Panc1 (cell line): ENCODE measurements around the gene SHC3. TPM values are rescaled to one million over a fixed set of nuclear protein-coding genes. Genes with fewer than 3 reads are reported as not detected.

ENCODE experiments used
- ATAC-seq: fragments of 200-7000 bp; cut with Tn5 transposase; 2 replicates; pipeline ENCODE4 v1.9.1; 2020; ENCODE audit warnings: mild to moderate bottlenecking, moderate library complexity
- BruUV-seq: library from RNA; stranded (reverse); fragments of 400-500 nt; replicated peaks from 2 replicates; lab custom pipeline; 2021; lab: Mats Ljungman, UMichigan
- CTCF ChIA-PET: fragments of 300-600 bp; sonication (Branson Sonifier 250); formaldehyde crosslinking; loops from one replicate; lab custom pipeline; 2022; ENCODE audit warnings: antibody characterized with exemption; lab: Charles Lee
- POLR2A ChIA-PET: fragments of 300-600 bp; sonication (Branson Sonifier 250); formaldehyde crosslinking; loops from one replicate; lab custom pipeline; 2022; ENCODE audit warnings: antibody characterized with exemption; lab: Charles Lee
- DNase-seq: peaks from one replicate; pipeline ENCODE4 v3.0.0-alpha.2; 2010; ENCODE audit warnings: low read depth, low spot score
- H3K27ac ChIP-seq: 2 replicates; pipeline ENCODE4 v1.5.1; 2011; ENCODE audit warnings: mild to moderate bottlenecking, low read length, inconsistent platforms
- H3K27me3 ChIP-seq: fragments of 200-500 bp; sonication (Bioruptor generic); 2 replicates; pipeline ENCODE4 v1.6.0; 2014; ENCODE audit warnings: low read length, inconsistent platforms; ENCODE audit not compliant: control insufficient read depth, insufficient read depth
- H3K36me3 ChIP-seq: fragments of 200-500 bp; sonication (Bioruptor generic); 2 replicates; pipeline ENCODE4 v1.5.1; 2014; ENCODE audit warnings: inconsistent platforms, mild to moderate bottlenecking, low read length, moderate library complexity; ENCODE audit not compliant: control insufficient read depth, insufficient read depth
- H3K4me1 ChIP-seq: 2 replicates; pipeline ENCODE4 v1.5.1; 2011; ENCODE audit warnings: inconsistent platforms, mild to moderate bottlenecking, low read length, moderate library complexity; ENCODE audit not compliant: control insufficient read depth, insufficient read depth
- H3K4me3 ChIP-seq, 2 experiments: 2 replicates each; pipeline ENCODE4 v1.5.1; 2011 to 2012; ENCODE audit warnings: low read depth in 2 of 2, low read length in 2 of 2, mild to moderate bottlenecking in 2 of 2, inconsistent platforms in 1 of 2, moderate library complexity in 1 of 2
- H3K9me3 ChIP-seq: fragments of 200-500 bp; sonication (Bioruptor generic); 2 replicates; pipeline ENCODE4 v1.5.1; 2014; ENCODE audit warnings: low read depth, mild to moderate bottlenecking, inconsistent platforms, low read length, moderate library complexity; ENCODE audit not compliant: control insufficient read depth, insufficient read depth
- CTCF ChIP-seq: fragments of 450-650 bp; IDR thresholded peaks from 2 replicates; pipeline ENCODE4 v1.5.1; 2017; ENCODE audit warnings: mild to moderate bottlenecking
- POLR2AphosphoS5 ChIP-seq: IDR thresholded peaks from 2 replicates; pipeline ENCODE4 v1.6.1; 2012; ENCODE audit warnings: mild to moderate bottlenecking, low read depth, low read length, moderate library complexity
- REST ChIP-seq, 2 experiments: IDR thresholded peaks; 2 replicates each; pipeline ENCODE4 v1.6.1; 2011 to 2012; ENCODE audit warnings: low read depth in 2 of 2, control low read depth in 1 of 2, low read length in 1 of 2, mild to moderate bottlenecking in 1 of 2, moderate library complexity in 1 of 2; ENCODE audit not compliant: insufficient read depth in 1 of 2
- SIN3A ChIP-seq: IDR thresholded peaks from 2 replicates; pipeline ENCODE4 v1.6.1; 2012; ENCODE audit warnings: low read depth, mild to moderate bottlenecking, low read length, moderate library complexity, borderline replicate concordance; ENCODE audit not compliant: insufficient read depth
- TCF7L2 ChIP-seq: IDR thresholded peaks from 2 replicates; pipeline ENCODE4 v1.6.1; 2011; ENCODE audit warnings: mild to moderate bottlenecking, low read depth, low read length, inconsistent platforms
- in situ Hi-C: cut with HindIII; loops from 2 replicates; pipeline ENCODE4 v1.10.0; 2016; ENCODE audit warnings: low sequenced_read_pairs, low pct_unique_long_range_greater_than_20kb
- intact Hi-C: fragments of 100-400 bp; cut with micrococcal nuclease; formaldehyde crosslinking; loops from one replicate; pipeline ENCODE4 v1.10.0; 2022; ENCODE audit not compliant: unreplicated experiment
- total RNA-seq: library from RNA; stranded (reverse); gene quantifications from one replicate; pipeline ENCODE4 v1.2.1, GENCODE V29; 2021; ENCODE audit not compliant: unreplicated experiment

Gene SHC3
- total RNA-seq, 1 experiment from 2014 or later: 1.7 TPM

GRCh38 chr9:88998911-88999310 is 179.7 kb downstream of the SHC3 start:
- H3K4me1 ChIP-seq: no peaks in the 10 kb centered on the region
- CTCF ChIA-PET: interaction anchor here (0.7 kb wide), 1 partner anchor 249 kb away, joined by 3 read pairs; no protein-coding TSS in a partner anchor
- H3K36me3 ChIP-seq: no peaks in the 10 kb centered on the region
- H3K27me3 ChIP-seq: no peaks in the 10 kb centered on the region
- DNase-seq (no peak), ATAC-seq (no peak)
- intact Hi-C loops: no loop called here
- no TSS peak for BruUV-seq
- no peak overlapping the region for H3K4me3 ChIP-seq
- POLR2A ChIA-PET: no interaction called here
- H3K27ac ChIP-seq: no peak overlapping the region
- H3K9me3 ChIP-seq: no peaks in the 10 kb centered on the region
- TF ChIP-seq POLR2AphosphoS5 (no peak), SIN3A (no peak), TCF7L2 (no peak), REST (IDR thresholded peaks at IDR 0.05; ENCODE audit: insufficient read depth in 1 of 2, low read depth in 2 of 2, low read length in 1 of 2) (no peak), CTCF (no peak)
- in situ Hi-C loops: no loop called here

GRCh38 chr9:88998503-88998902 is 180.1 kb downstream of the SHC3 start:
- ATAC-seq: no peak
- no peak for TF ChIP-seq TCF7L2
- TF ChIP-seq SIN3A: no peak
- TF ChIP-seq POLR2AphosphoS5: no peak
- TF ChIP-seq REST (IDR thresholded peaks at IDR 0.05; ENCODE audit: insufficient read depth in 1 of 2, low read depth in 2 of 2, low read length in 1 of 2): no peak
- TF ChIP-seq CTCF: no peak
- no peaks in the 10 kb centered on the region for H3K4me1 ChIP-seq
- POLR2A ChIA-PET: no interaction called here
- H3K27me3 ChIP-seq: no peaks in the 10 kb centered on the region
- H3K4me3 ChIP-seq: no peak overlapping the region
- DNase-seq: no peak
- no peaks in the 10 kb centered on the region for H3K36me3 ChIP-seq
- H3K27ac ChIP-seq: no peak overlapping the region
- CTCF ChIA-PET: interaction anchor here (0.7 kb wide), 1 partner anchor 249 kb away, joined by 3 read pairs; no protein-coding TSS in a partner anchor
- intact Hi-C loops: no loop called here
- in situ Hi-C loops: no loop called here
- no TSS peak for BruUV-seq
- H3K9me3 ChIP-seq: no peaks in the 10 kb centered on the region
